Suprapubic skin (tissue), 3 donors: ENCODE measurements around the gene CPPED1.

Experiments used
- CTCF ChIP-seq, 2 donors: fragments of 200-600 bp in 1 of 2; fragments of 450-650 bp in 1 of 2; sonication (generic) in 1 of 2; IDR thresholded peaks; one replicate each; pipeline ENCODE4 v1.5.1; 2016 to 2019; ENCODE audit warnings: antibody characterized with exemption in 2 of 2, mild to moderate bottlenecking in 1 of 2, moderate library complexity in 1 of 2
- EP300 ChIP-seq: sonication (generic); formaldehyde crosslinking; IDR thresholded peaks from one replicate; pipeline ENCODE4 v1.6.1; 2017; ENCODE audit warnings: antibody characterized with exemption
- POLR2A ChIP-seq, 2 donors: fragments of 450-650 bp; IDR thresholded peaks; one replicate each; pipeline ENCODE4 v1.6.1; 2017; ENCODE audit warnings: antibody characterized with exemption in 2 of 2, mild to moderate bottlenecking in 2 of 2, moderate library complexity in 2 of 2

GRCh38 chr16:12737563-12737962 is 66.1 kb downstream of the CPPED1 start:
- TF ChIP-seq CTCF (IDR thresholded peaks at IDR 0.05), result no peak
- no peak for TF ChIP-seq POLR2A (IDR thresholded peaks at IDR 0.05)
- TF ChIP-seq EP300, result no peak
